ENCODE measurements around the gene PIM2.

PIM2 gene

DNA sequence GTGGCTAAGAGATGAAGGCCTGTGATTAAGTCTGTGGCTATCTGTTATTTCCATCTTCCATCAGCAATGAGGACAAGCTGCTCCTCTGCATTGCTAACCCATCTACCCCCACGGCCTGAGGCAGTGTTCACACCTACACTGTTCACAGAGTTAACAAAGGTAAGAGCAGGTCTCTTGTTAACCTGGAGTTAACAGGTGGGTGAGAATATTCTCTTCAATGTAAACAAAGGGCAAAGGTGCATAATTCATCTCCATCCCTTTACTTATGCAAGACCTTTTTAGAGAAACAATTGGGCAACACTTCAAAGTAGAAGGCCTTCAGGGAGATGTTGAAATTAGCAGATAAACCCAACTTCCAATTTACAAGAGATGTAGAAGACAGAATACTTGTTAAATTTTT, 10.2 kb downstream of the PIM2 start:
- no peak for DNase-seq (ENCODE audit: low read depth)
- H3K4me3 ChIP-seq (ENCODE audit: control insufficient read depth, low read depth, low read length): no peak overlapping the region
- TF ChIP-seq, protein P1, sequence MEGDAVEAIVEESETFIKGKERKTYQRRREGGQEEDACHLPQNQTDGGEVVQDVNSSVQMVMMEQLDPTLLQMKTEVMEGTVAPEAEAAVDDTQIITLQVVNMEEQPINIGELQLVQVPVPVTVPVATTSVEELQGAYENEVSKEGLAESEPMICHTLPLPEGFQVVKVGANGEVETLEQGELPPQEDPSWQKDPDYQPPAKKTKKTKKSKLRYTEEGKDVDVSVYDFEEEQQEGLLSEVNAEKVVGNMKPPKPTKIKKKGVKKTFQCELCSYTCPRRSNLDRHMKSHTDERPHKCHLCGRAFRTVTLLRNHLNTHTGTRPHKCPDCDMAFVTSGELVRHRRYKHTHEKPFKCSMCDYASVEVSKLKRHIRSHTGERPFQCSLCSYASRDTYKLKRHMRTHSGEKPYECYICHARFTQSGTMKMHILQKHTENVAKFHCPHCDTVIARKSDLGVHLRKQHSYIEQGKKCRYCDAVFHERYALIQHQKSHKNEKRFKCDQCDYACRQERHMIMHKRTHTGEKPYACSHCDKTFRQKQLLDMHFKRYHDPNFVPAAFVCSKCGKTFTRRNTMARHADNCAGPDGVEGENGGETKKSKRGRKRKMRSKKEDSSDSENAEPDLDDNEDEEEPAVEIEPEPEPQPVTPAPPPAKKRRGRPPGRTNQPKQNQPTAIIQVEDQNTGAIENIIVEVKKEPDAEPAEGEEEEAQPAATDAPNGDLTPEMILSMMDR (IDR thresholded peaks at IDR 0.05; ENCODE audit: control insufficient read depth, insufficient read depth, low read depth, low read length, missing control alignments): no peak

DNA sequence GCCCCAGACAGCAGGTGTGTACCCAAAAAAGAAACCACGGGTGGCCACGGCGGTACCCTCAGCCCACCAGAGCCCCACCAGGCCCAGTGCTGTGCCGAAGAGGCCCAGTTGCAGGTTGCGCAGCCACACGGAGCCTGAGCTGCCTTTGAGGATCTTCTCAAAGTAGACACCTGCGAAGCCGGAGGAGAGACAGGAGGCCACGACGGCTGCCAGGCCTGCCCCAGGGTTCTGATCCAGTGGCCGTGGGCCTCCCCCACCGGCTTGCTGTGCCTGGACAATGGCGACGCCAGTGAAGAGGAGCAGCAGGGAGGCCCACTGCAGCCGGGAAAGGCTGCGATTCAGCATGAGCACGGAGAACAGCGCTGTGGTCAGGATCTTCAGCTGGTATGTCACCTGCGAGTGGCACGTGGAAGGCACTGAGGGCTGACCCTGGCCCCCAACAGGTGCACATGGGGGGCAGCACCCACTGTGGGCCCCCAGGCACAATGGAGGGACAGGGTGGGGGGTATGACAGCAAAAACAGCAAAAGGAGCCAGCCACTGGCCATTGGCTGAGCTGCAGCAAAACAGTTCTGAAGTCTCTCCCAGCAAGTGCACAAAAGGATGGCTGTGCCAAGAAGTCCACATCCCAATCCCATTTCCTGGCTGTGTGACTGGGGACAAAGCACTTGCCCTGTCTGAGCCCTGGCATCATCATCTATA, 13.6 kb downstream of the PIM2 start:
- no peak for DNase-seq (ENCODE audit: low read depth)
- TF ChIP-seq, protein P1 (IDR thresholded peaks at IDR 0.05; ENCODE audit: control insufficient read depth, insufficient read depth, low read depth, low read length, missing control alignments): no peak
- no peak overlapping the region for H3K4me3 ChIP-seq (ENCODE audit: control insufficient read depth, low read depth, low read length)

DNA sequence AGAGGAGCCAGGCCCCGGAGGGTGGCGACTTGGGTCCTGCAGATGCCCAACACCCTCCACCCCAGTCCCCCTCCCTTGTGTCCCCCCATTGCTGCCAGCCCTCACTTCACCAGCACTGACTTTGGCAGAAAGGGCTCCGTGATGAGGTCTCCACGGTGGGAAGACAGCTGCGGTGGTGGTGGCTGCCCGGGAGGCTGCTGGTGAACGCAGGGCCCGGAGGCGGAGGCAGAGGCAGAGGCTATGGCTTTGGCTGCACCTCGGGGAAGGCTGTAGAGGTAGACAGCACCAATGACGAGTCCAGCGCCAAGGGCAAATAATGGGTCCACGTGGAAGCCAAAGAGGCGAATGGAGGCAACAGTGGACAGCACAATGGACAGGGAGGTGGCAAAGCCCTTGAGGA, 14.2 kb downstream of the PIM2 start:
- DNase-seq (ENCODE audit: low read depth): no peak
- TF ChIP-seq, protein P1 (IDR thresholded peaks at IDR 0.05; ENCODE audit: control insufficient read depth, insufficient read depth, low read depth, low read length, missing control alignments): no peak
- H3K4me3 ChIP-seq (ENCODE audit: control insufficient read depth, low read depth, low read length): no peak overlapping the region

DNA sequence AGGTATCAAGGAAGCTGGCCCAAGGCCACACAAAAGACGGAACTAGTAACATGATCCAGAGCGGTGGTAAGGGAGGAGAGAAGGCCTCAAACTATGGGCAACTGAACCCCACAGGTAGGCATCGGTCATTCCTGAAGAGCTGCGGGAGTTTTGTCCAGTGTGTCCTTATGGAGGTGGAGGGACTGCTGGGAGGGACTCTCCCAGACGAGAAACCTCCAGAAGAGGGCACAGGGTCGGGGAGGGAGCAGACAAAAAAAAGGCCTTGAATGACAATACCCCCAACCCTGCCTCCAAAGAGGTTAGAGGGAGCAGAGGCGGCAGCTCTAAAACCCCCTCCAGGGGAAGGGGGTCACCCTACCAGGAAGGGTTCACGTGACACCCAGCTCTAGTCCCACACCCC, 14.6 kb downstream of the PIM2 start:
- no peak for DNase-seq (ENCODE audit: low read depth)
- TF ChIP-seq, protein P1 (IDR thresholded peaks at IDR 0.05; ENCODE audit: control insufficient read depth, insufficient read depth, low read depth, low read length, missing control alignments): no peak
- no peak overlapping the region for H3K4me3 ChIP-seq (ENCODE audit: control insufficient read depth, low read depth, low read length)

DNA sequence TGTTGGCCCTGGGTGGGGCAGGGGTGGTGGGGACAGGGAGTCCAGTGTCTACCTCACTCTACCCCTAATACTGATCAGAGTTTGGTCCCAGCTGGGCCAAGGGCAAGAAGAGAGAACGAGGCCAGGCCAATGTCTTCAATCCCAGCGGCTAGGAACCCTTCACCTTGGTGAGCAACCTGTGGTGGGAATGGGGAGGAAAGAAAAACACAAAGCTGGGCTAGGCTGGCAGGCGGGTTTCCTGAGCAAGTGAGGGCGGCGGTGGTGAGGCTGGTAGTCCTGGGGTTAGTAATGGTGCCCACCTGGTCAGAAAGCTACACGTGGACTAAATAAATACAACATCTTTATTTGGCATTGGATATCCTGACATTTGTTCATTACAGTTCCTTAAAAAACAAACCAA, 15.5 kb downstream of the PIM2 start:
- TF ChIP-seq, protein P1 (IDR thresholded peaks at IDR 0.05; ENCODE audit: control insufficient read depth, insufficient read depth, low read depth, low read length, missing control alignments): no peak
- H3K4me3 ChIP-seq (ENCODE audit: control insufficient read depth, low read depth, low read length): no peak overlapping the region
- DNase-seq (ENCODE audit: low read depth): no peak

DNA sequence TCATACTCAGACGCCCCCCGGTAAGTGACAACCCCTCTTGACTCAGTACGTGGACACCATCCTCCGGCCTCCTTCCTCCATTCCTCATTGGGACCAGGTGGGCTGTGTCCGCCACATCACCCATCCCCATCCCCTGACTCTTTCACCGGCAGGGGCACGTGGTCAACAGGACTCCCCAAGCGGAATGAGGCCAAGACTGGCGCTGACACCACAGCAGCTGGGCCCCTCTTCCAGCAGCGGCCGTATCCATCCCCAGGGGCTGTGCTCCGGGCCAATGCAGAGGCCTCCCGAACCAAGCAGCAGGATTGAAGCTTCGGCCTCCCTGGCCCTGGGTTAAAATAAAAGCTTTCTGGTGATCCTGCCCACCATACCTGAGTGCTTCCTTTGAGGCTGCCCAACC, 16.0 kb downstream of the PIM2 start:
- DNase-seq (ENCODE audit: low read depth): no peak
- H3K4me3 ChIP-seq (ENCODE audit: control insufficient read depth, low read depth, low read length): no peak overlapping the region
- TF ChIP-seq, protein P1 (IDR thresholded peaks at IDR 0.05; ENCODE audit: control insufficient read depth, insufficient read depth, low read depth, low read length, missing control alignments): no peak
